MG63 (cell line): ENCODE measurements around the gene PWWP3B. TPM values are rescaled to one million over a fixed set of nuclear protein-coding genes. Genes with fewer than 3 reads are reported as not detected.

Source experiments
- total RNA-seq: library from RNA; depleted of rRNA; stranded (reverse); fragments of >200 nt; shearing (Covaris generic); gene quantifications from 2 replicates; pipeline ENCODE4 v1.2.3, GENCODE V29; 2014; ENCODE audit warnings: low replicate concordance; rRNA removed

The PWWP3B gene
- total RNA-seq, 1 experiment from 2014 or later: not detected

Other genes starting within 250 kb of the PWWP3B start
- not detected in 2 replicates for gene SERPINA7, start 129.6 kb upstream of the PWWP3B start, total RNA-seq